Heart right ventricle (tissue), 16 donors: ENCODE data around the gene FGD4. TPM values are rescaled to one million over a fixed set of nuclear protein-coding genes. Genes with fewer than 3 reads are reported as not detected.

Source experiments
- ATAC-seq, 8 donors: fragments of 200-7000 bp; cut with Tn5 transposase; one replicate each; pipeline ENCODE4 v1.9.1; 2020; ENCODE audit warnings: mild to moderate bottlenecking in 8 of 8, moderate library complexity in 8 of 8, moderate number of reproducible peaks in 1 of 8
- DNase-seq, 2 donors: peaks; one replicate each; pipeline ENCODE4 v3.0.0-alpha.2; 2020
- H3K27ac ChIP-seq, 10 donors: fragments of 200-600 bp; sonication (generic) in 2 of 10; one replicate each; pipeline versions ENCODE4 v1.5.0 to v1.8.0; 2020 to 2022; ENCODE audit warnings: mild to moderate bottlenecking in 3 of 10
- H3K27me3 ChIP-seq, 7 donors: fragments of 200-600 bp; one replicate each; pipeline ENCODE4 v1.8.0; 2021 to 2022; ENCODE audit warnings: mild to moderate bottlenecking in 2 of 7
- H3K36me3 ChIP-seq, 9 donors: fragments of 200-600 bp; sonication (generic) in 1 of 9; one replicate each; pipeline versions ENCODE4 v1.5.0 to v1.8.0; 2020 to 2022; ENCODE audit warnings: mild to moderate bottlenecking in 2 of 9
- H3K4me1 ChIP-seq, 9 donors: fragments of 200-600 bp; sonication (generic) in 1 of 9; one replicate each; pipeline versions ENCODE4 v1.5.0 to v1.8.0; 2020 to 2022; ENCODE audit warnings: mild to moderate bottlenecking in 4 of 9
- H3K4me3 ChIP-seq, 10 donors: fragments of 200-600 bp; sonication (generic) in 2 of 10; one replicate each; pipeline versions ENCODE4 v1.5.0 to v1.8.0; 2020 to 2022; ENCODE audit warnings: mild to moderate bottlenecking in 7 of 10, moderate library complexity in 2 of 10
- H3K9me3 ChIP-seq, 11 donors: fragments of 200-600 bp in 10 of 11; sonication (generic) in 2 of 11; one replicate each; pipeline versions ENCODE4 v1.5.0 to v1.8.0; 2013 to 2022; ENCODE audit warnings: mild to moderate bottlenecking in 2 of 11, control low read depth in 1 of 11, moderate library complexity in 1 of 11
- CTCF ChIP-seq, 9 donors: fragments of 200-600 bp; sonication (generic) in 2 of 9; IDR thresholded peaks; one replicate each; pipeline versions ENCODE4 v1.5.0 to v1.8.0; 2021 to 2022; ENCODE audit warnings: antibody characterized with exemption in 9 of 9, mild to moderate bottlenecking in 5 of 9, moderate library complexity in 1 of 9
- WGBS, 2 donors: extraction: QIAGEN DNeasy Blood & Tissue Kit; methylation state at CpG; one replicate each; pipeline ENCODE4 v1.1.7; 2013; ENCODE audit warnings: inconsistent platforms in 1 of 2; 5-methylcytosine and 5-hydroxymethylcytosine counted together
- intact Hi-C, 10 donors: fragments of 100-400 bp; cut with DNase I; formaldehyde crosslinking; loops; one replicate each; pipeline versions ENCODE4 v1.11.1 to v1.14.2; 2022
- polyA plus RNA-seq, 2 donors: library from polyadenylated mRNA; stranded (reverse); fragments of 200-250 nt; gene quantifications; one replicate each; pipeline ENCODE4 v1.2.3, GENCODE V29; 2013
- total RNA-seq, 10 donors: library from RNA; stranded (reverse); fragmentation: NEBNext Ultra II Directional in 3 of 10; extraction: Animal tissue kit (Norgen Biotek cat#: 25700) in 3 of 10; gene quantifications; one replicate each; pipeline versions ENCODE4 v1.2.1 to v1.2.4, GENCODE V29; 2021 to 2023
- donor health status: Arrhythmogenic right ventricular cardiomyopathy.
- donor health status: ischemic (EF 13 %, LVEDD 7.1; RV severe dilation, severe dysfunction).
- donor health status: healthy with polysubstance abuse.
- donor health status: DM: no; HTN: yes; CAD: no.
- donor health status: DM: no; HTN: no; CAD: no.
- donor health status: ischemic (EF 25% LVEDD 6.9; RV normal size, moderate dysfunction).
- donor health status: ischemic (EF 25% LVEDD 5.7; RV mildly dilated, moderate dysfunction).
- donor health status: healthy.
- donor health status: DM: yes; HTN: yes; CAD: no.
- donor health status: Ischemic cardiomyopathy.
- donor health status: ischemic (EF 35%, LVEDD 5.7; RV mildly dilated, moderate dysfunction).
- donor health status: nonischemic (EF 11% LVEDD 7.7; RV severe dilation, severe dysfunction).
- donor health status: DM: yes; HTN: yes; CAD: no.
- donor health status: PGD.
- donor health status: ischemic (EF 29% LVEDD 5.4; RV normal size, mild dysfunction).
- donor health status: nonischemic (EF 23%, LVEDD 6.1; RV moderate dilation, normal function).

Gene FGD4
- total and polyA plus RNA-seq, 12 donors = 2.6 to 36.9 (median 25.5) TPM

GRCh38 chr12:32641287-32641901 lies 242.0 kb downstream of the FGD4 start:
- peaks cover 0 to 100% (median 29%) of the 10 kb centered on the region in 9 donors for H3K36me3 ChIP-seq
- H3K27me3 ChIP-seq = no peaks in the 10 kb centered on the region
- no peaks in the 10 kb centered on the region for H3K4me1 ChIP-seq
- ATAC-seq (peak in 1 of 8 donors; percentile 33), DNase-seq (no peak)
- no peak overlapping the region for H3K4me3 ChIP-seq
- H3K27ac ChIP-seq = no peak overlapping the region
- no peak for TF ChIP-seq CTCF (IDR thresholded peaks at IDR 0.05)
- intact Hi-C loops = no loop called here
- WGBS, 2 donors = 89 to 95% methylated on average over 6 of the region's 6 CpGs
- no peaks in the 10 kb centered on the region for H3K9me3 ChIP-seq

DNA sequence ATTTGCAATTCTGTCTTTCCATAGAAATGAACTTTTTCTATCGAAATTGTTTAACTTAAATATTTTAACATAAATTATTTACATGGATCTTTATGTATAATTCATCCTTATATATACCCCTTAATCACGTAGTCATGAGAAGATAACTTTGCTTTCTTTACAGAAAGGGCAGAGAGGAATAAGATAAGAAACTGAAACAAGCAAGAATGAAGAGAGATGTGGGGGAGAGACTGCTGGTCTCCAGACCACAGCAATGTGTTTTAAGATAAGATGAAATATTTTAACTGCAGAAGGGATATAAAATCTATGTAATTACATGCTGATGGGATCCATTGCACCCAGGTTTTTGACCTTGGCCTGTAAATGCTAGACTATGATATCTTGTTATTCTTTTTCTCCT lies 245.1 kb downstream of the FGD4 start:
- 81 to 90% methylated on average over 2 of the region's 2 CpGs for WGBS, 2 donors
- H3K4me1 ChIP-seq = peaks cover 0 to 7% (median 0%) of the 10 kb centered on the region in 9 donors
- TF ChIP-seq CTCF (IDR thresholded peaks at IDR 0.05) = no peak
- H3K36me3 ChIP-seq = peaks cover 0 to 73% (median 17%) of the 10 kb centered on the region in 9 donors
- ATAC-seq (no peak), DNase-seq (no peak)
- no peak overlapping the region for H3K4me3 ChIP-seq
- no peaks in the 10 kb centered on the region for H3K9me3 ChIP-seq
- intact Hi-C loops = no loop called here
- H3K27me3 ChIP-seq = no peaks in the 10 kb centered on the region
- H3K27ac ChIP-seq = no peak overlapping the region

DNA sequence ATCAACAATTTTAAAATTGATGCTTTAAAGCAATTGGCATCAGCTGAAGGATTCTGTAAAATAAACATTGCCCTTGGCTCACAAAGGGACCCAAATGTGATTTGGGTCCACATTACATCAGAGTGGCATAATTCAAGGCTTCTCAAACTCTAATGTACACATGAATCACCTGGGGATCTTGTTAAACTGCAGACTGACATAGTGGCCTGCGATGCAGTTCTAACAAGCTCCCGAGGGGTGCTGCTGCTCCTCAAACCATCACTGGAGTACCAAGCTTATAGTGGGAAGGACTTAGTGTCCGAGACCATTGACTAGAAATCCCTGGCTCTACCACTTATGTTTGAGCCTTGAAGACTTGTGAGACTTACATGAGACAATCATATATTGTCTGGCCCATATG lies 247.9 kb downstream of the FGD4 start:
- DNase-seq (no peak), ATAC-seq (no peak)
- no peaks in the 10 kb centered on the region for H3K9me3 ChIP-seq
- 62 to 81% methylated on average over 3 of the region's 3 CpGs for WGBS, 2 donors
- H3K4me3 ChIP-seq = no peak overlapping the region
- H3K4me1 ChIP-seq = peaks cover 0 to 7% (median 0%) of the 10 kb centered on the region in 9 donors
- intact Hi-C loops = no loop called here
- H3K36me3 ChIP-seq = peaks cover 0 to 45% (median 11%) of the 10 kb centered on the region in 9 donors
- H3K27me3 ChIP-seq = no peaks in the 10 kb centered on the region
- no peak overlapping the region for H3K27ac ChIP-seq
- no peak for TF ChIP-seq CTCF (IDR thresholded peaks at IDR 0.05)

DNA sequence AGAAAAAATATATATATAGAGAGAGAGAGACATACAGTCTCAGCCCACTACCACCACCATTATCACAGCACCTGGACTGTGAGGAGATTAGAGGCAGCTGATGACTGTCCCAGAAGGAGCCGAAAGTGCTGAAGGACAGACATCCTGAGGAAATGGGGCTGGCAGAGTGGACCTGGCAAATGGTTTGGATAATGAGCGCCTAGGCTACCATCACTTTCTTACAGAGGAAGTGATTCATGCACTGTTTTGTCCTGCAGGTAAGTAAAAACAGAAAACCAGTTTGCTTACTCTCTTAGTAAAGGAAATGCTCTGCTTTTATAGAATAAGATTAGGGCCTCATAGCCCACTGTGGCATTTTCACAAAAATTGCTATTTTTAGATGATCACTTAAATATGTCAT lies 251.2 kb downstream of the FGD4 start:
- Histone ChIP-seq H3K27ac (no peak overlapping the region), H3K27me3 (no peaks in the 10 kb centered on the region), H3K36me3 (peaks cover 0 to 13% (median 5%) of the 10 kb centered on the region in 9 donors), H3K4me3 (no peak overlapping the region), H3K4me1 (peaks cover 0 to 7% (median 0%) of the 10 kb centered on the region in 9 donors), H3K9me3 (no peaks in the 10 kb centered on the region)
- intact Hi-C loops = loop anchor here in 1 of 10 donors (5.0 kb wide), 1 partner anchor 68 kb away; no protein-coding TSS in a partner anchor
- no peak for TF ChIP-seq CTCF (IDR thresholded peaks at IDR 0.05)
- no peak for DNase-seq
- peak in 1 of 8 donors; percentile 41 for ATAC-seq
- 38 to 46% methylated on average over 2 of the region's 2 CpGs for WGBS, 2 donors
